HG03457 (cell line): ENCODE results near the gene FTO.

Experiments used
- ATAC-seq: cut with Tn5 transposase; IDR thresholded peaks from one replicate; pipeline ENCODE4 v1.9.1; 2021; ENCODE audit warnings: moderate number of reproducible peaks; ENCODE audit not compliant: unreplicated experiment

The FTO gene

DNA sequence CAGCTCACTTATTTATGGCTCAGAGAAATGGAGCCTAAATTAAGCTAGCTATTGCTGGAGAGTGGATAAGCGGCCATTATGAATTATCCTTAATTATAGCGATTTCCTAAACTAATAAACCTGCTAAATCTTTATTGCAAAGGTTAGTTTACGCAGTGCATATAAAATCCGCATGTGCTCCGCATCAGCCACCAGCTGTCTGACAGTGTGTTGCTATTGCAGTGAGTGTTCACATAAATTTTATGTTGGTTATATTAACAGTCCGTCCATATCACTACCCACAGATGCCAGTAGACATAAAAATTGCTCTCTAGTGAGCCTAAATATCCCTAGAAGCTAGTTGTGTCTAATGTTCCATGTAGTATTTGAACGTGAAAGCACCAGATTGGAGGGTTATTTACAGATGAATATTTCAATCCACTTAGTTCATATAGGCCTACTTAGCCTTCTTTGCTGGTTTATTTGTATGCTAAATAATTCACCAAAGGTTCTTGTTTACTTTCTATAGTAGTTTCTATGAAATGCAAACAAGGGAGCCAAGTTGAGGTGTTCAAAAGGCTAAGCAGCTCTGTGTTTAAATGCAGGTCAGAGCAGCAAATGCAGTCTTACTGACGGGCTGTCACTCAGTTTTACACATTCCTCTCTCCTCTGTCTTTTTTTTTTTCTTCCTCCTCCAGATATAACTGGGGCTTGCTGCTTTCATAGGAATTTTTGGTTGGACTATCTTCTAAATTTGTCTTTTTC is 363.5 kb downstream of the FTO start:
- no peak for ATAC-seq

- ATAC-seq: no peak
These were observed 364.3 kb downstream of the FTO start for GRCh38 chr16:54068212-54068611.

DNA sequence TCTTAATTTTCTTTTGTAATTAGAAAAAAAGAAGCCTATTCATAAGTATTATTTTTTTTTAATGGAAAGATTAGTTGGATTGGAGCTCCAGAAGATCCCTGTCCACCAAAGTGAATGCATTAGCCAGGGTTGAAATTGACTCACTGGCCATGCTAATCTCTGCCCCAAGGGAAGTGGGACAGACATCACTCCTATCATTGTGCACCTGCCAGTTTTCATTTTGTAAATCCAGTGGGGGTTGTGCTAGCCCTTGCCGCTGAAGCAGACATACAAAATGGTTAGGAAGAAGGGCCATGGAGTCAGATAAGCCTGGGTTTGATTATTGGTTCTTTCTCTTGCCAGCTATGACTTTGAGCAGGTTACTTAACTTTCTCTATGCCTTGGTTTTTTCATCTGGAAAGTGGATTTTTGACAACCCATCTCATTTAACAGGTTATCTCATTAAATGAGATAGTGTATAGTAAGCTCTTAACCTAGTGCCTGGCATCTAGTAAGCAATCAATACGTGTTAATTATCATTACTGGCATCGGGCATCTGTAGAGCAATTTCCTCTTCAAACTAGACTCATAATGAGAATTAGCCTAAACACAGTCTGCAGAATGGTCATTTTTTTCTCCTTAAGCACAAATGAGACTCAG is 365.8 kb downstream of the FTO start:
- no peak for ATAC-seq

DNA sequence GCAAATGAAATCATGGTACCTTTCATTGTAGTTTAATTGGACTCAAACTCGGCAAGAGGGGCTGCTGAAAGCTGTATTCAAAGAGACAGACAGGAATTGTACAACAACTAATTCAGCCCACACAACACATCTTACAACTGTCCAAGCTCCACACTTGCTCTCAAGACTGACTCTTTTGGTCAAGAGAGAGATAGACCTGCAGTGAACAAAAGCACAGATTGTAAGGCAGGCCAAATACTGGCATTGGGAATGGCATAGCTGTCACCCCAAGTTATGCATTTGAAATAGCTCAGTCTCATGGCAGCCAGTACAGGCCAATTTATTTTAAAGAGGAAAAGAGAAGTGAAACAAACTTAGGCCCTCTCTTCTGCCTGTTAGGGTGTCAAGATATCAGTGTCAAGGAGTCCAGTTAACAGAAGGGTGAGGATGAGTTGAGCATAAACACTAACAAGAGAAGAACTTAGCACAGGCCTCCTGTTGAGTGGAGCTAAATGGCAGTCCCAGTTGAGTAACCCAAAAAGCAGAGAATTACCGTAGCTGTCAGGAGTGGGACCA is 366.9 kb downstream of the FTO start:
- no peak for ATAC-seq

DNA sequence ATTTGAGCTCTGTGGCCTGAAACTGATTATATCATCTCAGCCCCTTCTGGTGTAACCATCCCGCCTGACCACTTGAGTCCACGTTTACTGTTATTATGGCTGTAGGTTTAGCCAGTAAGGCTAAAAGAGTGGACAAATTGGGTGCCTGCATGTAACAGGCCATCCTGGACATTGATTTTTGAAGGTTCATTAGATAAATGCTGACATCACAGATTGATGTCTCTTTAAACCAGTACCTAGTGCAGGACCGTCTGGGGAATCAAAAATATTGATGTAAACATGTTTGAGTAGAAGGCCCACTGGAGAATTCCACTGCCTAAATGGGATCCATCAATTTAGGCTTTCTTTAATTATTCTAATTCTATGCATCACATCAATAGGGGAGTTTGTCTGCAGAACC is 367.6 kb downstream of the FTO start:
- no peak for ATAC-seq

DNA sequence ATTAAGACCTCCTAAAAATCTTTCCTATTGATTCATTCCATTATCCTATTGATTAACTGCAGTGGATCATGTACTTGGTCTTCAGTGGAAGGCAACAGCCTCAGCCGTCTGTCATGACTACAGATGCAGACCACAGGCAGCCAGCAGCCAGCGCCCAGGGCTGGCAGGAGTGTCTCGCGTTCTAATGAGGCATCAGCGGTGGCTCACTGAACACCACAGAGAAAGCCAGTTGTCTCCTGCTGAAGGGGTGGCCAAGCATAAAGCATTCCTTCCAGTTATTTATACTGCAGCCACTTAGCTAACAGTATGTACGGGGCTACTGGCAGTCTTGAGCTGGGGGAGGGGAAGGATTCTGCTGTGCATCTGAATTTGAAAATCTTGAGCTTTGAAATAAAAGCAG is 368.3 kb downstream of the FTO start:
- ATAC-seq: no peak

DNA sequence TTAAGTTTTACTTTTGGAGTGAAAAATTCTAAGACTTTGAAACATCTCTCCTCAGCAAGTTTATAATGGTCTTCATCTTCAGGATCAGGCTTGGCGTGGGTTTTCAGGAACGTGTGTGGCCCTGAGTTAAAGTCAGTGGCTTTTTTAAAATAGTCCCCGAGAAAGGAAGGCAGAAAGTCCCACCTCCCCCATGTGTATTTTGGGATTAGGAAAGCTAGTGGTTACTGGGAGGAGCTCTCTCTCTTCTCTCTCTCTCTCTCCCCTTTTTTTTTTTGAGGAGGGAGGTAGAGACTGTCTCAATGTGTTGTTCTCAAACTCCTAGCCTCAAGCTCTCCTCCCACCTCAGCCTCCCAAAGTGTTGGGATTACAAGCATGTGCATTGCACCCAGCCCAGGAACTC is 369.4 kb downstream of the FTO start:
- ATAC-seq: no peak

- no peak for ATAC-seq
These were observed 371.5 kb downstream of the FTO start for GRCh38 chr16:54075446-54075845.

DNA sequence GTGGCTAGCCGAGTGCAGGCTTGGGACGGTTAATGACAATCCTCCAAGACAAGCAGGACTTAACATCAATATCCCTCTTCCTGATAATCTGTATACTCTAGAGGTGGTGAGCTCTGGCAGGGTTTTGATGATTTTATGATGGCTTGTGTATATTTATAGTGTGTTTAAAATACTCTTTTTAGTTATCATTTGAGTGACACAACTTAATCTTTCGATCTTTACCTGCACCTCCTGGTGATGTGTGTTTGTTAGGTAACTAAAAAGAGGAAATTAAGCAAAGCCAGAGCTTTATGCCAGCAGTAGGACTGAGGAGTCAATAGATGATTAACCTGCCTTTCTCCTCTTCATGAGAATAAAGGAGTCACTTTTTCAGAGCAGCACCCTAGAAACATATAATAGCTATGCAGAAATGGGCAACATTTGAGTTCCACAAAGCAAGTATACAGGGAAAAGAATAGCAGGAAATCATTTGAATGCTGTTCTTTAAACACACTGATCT is 372.1 kb downstream of the FTO start:
- ATAC-seq: no peak

- no peak for ATAC-seq
These were observed 373.3 kb downstream of the FTO start for GRCh38 chr16:54077050-54077821.

DNA sequence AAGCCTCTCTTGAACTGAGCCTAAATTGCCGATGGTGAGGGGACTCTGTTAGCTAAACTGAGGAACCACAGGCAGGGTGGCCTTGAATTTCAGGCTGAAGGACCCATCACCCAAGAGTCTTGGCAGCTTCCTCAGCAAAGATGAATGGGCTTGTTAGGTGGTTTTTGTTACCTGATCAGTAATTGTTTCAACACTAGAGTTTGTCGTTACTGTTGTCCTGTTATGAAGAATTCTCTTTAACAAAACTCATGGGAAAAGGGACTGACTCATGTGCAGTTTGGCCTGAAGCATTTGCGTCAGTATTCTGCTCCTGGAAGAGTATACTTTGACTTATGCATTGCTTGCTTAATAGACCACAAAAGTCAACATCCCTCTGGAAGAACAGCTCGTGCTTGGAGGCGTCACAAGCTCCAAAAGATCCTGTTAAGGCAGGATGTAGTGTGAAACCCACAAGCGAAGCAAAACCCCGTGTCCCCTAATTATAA is 376.6 kb downstream of the FTO start:
- ATAC-seq: no peak

DNA sequence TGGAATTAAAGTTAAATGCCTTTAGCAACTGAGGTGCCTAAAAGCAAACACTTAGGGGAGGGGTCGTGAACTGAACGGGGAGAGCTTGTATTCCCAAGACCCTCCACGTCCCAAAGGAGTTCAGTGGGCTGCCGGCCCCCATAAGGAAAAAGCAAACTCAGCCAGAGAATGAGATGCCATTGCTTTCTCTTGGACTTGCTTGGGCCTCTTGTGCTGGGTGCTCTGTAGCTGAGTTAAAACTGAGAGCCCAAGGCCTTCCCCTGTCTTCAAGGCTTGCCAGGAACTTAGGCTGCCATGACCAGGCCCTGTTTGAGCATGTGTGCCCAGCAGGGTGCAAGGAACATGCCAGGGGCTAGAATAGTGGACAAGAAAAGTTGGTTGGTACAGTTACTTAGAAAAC is 382.8 kb downstream of the FTO start:
- no peak for ATAC-seq

GRCh38 chr16:54090602-54091001 is 386.6 kb downstream of the FTO start:
- no peak for ATAC-seq

GRCh38 chr16:54093281-54093680 is 389.3 kb downstream of the FTO start:
- no peak for ATAC-seq

DNA sequence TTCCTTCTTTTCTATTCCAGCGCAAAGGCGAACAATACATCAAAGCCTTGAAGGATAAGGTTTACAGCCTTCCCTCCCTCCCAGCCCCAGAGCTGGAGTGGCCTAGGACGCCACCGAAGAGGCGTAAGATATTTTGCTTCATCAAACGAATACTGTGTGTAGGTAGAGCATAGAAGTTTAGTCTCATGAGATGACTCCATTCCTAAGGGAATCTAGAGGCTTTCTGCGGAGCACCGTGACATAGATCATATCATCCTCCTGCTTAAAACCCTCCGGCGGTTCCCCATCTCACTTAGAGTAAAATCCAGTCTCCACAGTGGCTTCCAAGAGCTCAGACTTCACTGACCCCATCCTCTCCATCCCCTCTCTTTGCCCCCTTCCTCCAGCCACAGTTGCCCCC is 390.7 kb downstream of the FTO start:
- no peak for ATAC-seq

DNA sequence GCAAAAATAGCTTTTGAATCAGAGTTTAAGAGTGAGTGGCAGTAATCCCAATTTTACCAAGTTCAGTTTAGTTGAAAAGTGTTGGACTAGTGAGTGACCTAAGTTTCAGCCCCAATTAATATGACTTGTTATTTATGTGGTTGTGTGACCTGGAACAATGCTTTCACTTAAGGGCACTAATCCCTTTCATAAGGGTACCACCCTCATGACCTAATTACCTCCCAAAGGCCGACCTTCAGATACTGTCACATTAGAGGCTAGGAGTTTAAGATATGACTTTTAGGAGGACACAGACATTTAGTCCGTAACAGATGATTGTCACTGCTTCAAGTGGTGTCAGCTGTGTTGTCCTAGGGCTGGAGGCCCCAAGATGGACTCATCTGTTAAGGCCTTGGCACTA is 392.7 kb downstream of the FTO start:
- ATAC-seq: no peak

GRCh38 chr16:54097774-54098173 is 393.8 kb downstream of the FTO start:
- no peak for ATAC-seq

DNA sequence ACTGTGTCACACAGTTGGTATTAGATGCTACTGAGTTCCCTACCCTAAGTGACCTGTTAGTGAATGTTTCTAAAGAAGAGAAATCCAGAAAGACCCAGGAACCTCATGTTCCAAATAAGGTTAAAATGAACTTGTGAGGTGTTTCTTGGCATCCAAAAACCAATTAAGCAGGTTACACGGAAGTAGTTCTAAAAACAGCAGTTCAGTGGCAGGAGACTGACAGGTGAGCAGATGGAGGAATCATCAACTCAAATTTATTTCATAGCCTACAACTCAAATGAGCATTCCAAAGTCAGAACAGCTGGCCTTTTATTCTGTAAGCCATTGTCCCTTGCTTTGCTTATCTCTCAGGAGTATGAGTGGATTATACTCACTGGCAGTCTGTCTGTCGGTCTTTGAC is 394.3 kb downstream of the FTO start:
- no peak for ATAC-seq

DNA sequence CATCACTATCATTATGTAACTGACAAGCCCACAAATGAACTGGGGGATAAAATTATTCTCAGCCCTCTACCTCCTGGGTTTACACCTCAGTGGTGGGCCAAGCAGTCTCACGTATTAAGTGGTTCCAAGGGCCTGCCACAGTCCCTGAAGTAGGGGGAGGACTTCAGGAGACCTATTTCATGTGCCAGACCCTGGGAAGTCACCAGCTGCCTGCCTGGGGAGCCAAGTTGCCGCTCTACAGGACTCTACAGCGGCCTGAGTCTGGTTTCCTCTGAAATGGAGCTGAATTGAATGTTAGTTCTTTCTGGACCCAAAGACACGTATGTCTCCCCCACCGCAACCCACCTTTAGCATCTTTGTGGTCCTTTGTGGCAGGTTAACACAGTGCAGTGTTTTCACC is 395.7 kb downstream of the FTO start:
- no peak for ATAC-seq

- ATAC-seq: no peak
These were observed 399.2 kb downstream of the FTO start for GRCh38 chr16:54102888-54103866.
